Stimulated activated CD8-positive, alpha-beta memory T cell treated with anti-CD3 and anti-CD28 coated beads, Interleukin-15, amount 100 ng/mL, for 1 hour (primary cell): ENCODE measurements around the gene RAB20.
"Not testable (repeated sequence)": the region's sequence is repeated elsewhere in the genome, so short reads cannot be mapped to it uniquely, and the experiment has no call there.

Source experiments
- DNase-seq: peaks from one replicate; pipeline ENCODE4 v3.0.0-alpha.2; 2020; ENCODE audit warnings: low read depth

Gene RAB20, protein sequence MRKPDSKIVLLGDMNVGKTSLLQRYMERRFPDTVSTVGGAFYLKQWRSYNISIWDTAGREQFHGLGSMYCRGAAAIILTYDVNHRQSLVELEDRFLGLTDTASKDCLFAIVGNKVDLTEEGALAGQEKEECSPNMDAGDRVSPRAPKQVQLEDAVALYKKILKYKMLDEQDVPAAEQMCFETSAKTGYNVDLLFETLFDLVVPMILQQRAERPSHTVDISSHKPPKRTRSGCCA

DNA sequence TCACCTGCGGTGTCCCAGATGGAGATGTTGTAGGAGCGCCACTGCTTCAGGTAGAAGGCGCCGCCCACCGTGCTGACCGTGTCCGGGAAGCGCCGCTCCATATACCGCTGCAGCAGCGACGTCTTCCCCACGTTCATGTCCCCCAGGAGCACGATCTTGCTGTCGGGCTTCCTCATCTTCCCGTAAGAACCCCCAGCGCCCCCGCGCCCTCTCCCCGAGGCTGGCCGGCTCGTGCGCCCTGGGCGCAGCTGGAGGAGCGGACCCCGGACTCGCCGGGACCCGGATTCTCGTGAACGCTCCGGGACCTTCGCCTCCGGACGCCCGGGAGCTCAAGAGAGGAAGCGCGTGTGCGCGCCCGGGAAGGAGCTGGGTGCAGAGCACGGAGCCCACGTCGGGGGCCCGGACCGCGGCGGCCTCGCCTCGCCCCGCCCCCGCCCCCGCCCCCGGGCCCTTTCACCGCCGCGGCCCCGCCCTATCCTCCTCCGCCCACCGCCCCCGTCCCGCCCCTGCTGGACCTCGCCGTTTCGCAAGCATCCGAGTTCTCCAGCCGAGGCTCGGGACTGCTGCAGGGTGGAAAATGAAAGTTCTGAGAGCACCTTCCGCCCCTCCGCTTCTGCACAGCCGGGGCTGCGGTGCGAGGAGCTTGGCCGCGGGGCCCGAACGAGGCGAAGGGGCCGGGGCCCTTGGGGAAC is at the start of gene RAB20:
RAB20 (minus strand) TSS at position 379 of the 692 bp plus-strand sequence; CDS start at position 176, 203 bp downstream.
- DNase-seq, result peak; percentile 14

DNA sequence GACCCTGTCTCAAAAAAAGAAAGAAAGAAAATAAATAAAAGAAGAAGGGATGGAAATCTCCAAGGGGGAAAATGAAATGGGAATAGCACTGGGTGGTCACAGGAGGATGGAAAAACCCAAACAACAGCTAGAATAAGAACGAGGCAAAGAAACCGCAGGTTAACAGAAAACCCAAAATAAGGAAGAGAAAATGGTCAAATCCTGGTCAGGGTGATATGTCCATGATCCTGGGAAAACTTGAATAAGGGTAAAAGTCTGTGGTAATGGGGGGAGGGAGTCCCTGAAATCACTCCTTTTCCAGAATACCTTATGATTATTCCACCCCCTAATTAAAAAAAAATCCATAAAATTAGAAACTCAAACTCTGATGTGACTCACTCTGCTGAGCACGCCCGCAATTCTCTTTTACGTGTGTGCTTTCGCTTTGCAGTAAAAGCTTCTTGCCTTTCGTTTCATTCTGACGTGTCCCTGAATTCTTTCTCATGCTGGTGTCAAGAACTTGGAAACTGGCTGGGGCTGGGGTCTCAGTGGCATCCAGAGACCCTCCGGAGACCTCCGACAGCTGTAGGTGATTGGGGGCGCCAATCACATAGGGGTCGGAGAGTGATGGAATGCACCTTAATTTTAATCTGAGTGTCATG is 49.6 kb upstream of the RAB20 start:
- no peak for DNase-seq

DNA sequence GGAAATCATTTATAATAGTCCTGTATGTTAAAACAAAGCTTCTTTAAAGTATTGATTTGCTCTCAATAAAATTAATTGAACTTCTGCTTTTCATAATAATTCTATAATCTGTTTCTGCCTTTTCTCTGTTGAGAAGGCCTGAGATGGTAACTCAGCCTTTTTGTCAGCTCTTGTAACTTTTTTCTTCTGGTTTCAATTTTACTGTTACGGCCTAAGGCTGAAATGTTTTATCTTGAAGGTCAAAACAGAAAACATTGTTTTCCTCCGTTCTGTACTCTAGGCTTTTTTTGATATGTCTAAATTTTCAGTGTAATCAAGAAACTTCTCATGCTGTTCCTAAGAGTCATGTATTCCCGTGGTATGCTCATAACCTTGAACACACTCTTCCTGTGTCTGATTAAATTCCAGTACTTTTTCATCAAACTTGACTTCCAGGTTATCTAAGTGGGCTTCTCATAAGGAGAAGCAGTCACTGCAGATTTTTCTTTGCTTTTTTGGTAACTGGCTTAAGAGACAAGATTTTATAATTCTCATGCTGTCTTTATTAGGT is 46.2 kb upstream of the RAB20 start:
- DNase-seq, result no peak

DNA sequence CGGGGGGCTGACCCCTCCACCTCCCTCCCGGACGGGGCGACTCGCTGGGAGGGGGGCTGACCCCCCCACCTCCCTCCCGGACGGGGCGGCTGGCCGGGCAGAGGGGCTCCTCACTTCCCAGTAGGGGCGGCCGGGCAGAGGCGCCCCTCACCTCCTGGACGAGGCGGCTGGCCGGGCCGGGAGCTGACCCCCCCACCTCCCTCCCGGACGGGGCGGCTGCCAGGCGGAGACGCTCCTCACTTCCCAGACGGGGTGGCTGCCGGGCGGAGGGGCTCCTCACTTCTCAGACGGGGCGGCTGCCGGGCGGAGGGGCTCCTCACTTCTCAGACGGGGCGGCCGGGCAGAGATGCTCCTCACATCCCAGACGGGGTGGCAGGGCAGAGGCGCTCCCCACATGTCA is 44.8 kb upstream of the RAB20 start:
- not testable (repeated sequence) for DNase-seq

DNA sequence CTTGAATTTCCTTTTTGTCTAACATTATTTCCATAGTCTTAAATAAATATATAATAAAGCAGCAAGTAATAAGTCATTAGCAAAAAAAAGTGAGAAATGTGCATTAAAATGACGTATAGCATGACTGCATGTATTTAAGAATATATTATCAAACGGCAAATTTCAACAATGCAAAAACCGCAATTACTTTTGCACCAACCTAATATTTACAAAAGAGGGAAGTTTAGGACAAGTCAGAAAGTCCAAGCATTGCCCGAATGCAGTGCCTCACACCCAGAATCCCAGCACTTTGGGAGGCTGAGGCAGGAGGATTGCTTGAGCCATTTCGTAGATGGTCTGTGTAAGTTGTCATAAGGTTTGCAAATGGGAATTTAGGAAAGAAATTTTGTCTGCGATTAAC is 43.6 kb upstream of the RAB20 start:
- no peak for DNase-seq

DNA sequence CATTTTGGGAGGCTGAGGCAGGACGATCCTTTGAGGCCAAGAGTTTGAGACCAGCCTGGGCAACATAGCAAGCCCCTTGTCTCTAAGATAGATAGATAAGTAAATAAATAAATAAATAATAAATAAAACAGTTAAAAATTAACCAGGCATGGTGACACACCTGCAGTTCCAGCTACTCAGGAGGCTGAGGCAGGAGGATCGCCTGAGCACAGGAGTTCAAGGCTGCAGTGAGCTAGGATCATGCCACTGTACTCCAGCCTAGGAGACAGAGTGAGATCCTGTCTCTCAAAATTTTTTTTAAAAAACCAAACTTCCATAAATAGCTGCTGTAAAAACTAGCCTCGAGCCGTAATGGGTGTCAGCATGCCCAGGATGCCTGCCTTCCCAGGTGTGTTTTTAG is 39.5 kb upstream of the RAB20 start:
- no peak for DNase-seq

DNA sequence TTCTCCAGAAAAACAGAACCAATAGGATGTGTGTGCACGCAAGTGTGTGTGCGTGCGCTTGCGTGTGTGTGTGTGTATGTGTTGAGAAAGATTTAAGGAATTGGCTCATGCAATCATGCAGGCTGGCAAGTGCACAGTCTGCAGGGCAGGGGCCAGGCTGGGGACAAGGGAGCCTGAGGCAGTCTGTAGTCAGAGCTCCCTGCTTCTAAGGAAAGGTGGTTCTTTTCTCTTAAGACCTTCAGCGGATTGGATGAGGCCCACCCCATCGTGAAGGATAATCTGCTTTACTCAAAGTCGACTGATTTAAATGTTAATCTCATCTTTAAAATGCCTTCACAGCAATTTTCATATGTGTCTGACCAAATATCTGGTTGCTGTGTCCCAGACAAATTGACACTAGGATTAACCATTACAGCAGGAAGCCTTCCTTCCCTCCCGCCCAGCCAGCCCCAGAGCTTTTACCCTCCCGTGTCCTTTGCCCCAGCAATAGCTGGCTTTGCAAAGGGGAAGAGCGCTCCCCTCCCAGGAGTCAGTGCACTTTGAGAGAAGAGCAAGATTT is 38.8 kb upstream of the RAB20 start:
- DNase-seq, result no peak

DNA sequence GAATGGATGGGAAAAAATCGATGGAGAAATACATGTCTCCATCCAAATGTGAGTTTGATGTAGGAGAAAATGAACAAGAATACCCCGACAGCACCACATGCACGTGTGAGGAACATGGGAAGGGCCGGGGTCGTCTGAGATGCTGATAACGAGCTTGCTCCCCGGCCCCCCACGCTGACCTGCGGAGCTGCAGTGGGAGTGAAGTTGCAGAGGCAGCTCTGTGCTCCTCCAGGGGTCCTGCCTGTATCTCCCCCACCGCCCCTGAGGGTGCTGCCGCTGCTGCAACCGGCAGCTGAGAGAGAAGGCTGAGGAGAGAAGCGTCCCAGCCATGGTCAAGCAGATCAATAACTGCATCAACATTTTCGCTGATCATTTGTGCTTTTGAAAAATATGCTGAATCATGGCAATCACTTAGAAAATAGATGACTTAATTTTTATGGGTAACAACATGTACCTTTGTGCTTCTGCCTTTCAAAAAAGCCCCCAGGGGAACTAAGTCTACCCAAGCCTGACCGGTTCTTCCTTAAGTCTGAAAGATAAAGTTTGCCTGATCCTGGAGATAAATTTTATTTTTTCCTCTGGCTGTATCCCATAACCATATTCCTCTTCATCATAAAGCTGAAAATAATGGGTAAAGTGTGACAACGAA is 35.6 kb upstream of the RAB20 start:
- DNase-seq, result no peak

DNA sequence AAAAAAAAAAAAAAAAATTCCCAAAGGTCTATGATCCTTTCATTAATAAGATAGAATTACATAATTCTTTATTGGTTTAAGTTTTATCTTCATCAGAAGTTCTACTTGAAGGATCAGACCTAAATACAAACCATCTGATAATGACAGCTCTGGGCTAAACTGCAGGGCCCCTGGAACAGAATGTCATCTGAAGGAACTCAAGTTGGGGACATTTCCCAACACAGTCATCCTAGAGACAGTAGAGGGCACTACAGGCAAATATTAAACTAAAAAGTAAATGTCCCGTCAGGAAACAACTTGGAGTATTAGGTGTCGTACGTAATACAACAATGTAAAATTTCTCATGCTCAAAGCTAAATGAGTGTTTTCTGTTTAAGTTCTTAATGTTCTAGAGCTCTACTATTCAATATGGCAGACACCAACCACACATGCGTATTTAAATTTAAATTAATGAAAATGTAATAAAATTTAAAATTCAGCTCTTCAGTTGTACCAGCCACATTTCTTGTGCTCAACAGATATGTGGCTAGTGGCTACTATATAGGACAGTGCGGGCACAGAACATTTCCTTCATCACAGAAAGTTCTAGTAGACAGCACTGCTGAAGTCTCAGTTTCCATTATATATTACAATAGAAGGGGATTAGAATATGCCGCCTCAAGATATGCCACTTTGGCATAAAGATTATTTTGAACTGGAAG is 32.1 kb upstream of the RAB20 start:
- DNase-seq, result no peak

DNA sequence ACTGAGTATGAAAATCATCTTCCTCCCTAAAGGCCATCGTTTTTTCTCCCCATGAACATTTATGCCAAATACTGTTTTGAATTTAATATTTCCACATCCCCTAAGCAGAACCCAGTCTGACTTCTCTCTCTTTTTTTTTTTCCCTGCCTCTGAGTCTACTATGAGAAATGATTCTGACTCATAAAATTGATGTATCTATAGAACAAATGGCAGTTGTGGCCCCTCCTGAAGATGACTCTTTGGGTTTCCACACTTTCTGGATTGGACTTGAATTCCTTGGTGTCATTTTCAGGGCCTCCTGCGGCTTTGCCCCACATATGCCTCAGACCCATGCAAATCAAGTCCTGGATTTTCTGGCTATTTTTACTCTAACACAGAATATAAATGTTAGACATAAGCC is 31.1 kb upstream of the RAB20 start:
- DNase-seq, result no peak

DNA sequence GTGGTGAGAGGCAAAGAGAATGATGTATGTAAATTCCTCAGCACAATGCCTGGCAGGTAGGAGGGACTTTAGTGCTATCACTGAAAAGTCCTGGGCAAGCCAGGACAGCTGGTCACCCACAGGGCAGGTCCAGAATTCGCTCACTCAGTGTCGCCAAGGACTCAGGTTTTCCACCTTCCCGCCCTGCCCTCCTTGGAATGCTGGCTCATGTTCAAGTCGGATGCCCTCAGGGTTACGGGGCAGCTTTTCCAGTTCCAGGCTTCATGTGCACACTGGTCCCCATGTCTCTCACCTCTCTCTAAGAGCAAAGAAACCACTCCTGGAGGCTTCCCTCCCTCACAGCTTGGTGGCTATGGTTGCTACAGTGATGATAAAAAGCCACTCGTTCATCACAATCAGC is 29.1 kb upstream of the RAB20 start:
- DNase-seq, result no peak

DNA sequence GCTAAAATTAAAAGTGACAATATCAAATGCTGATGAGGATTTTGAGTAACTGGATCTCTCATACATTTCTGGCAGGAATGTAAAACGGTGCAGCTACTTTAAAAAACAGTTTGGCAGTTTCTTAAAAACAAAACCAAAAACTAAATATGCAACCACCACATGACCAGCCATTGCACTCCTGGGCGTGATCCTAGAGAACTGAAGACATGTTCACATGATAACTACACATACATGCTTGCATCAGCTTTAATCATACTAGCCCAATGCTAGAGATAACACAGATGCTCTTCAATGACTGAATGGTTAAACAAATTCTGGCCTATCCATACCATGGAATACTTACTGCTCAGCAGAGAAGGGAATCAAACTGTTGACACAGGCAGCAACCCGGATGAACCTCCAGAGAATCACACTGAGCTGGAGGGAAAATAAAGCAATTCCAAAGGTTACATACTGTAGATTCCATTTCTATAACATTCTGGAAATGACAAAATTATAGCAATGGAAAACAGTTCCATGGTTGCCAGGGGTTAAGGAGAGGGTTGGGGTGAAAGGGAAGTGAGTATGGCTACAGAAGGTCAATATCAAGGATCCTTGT is 28.4 kb upstream of the RAB20 start:
- no peak for DNase-seq

DNA sequence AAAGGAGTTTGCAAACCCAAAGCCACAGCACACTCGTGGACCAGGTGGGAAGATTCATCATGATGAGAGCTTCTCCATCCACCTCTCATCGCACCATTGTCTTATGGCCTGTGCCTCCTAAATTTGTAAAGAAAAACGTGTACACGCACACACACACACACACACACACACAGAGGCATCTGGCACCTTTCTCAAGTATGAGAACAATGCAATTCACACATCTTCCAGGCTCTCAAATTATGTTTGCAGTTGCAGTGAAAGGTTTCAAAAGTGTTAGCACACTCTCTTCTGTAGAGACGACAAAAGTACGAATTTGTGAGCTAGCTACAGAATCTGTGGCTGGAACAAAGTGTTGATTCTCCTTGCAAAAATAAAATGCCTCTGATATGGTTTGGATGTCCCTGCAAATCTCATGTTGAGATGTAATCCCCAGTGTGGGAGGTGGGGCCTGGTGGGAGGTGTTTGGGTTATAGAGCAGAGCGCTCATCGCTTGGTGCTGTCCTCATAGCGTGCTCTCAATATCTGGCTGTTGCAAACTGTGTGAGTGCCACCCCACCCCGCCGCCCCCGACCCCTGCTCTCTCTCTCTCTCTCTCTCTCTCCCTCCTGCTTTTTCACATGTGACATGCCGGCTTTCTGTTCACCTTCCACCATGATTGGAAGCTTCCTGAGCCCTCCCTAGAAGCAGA is 21.8 kb upstream of the RAB20 start:
- no peak for DNase-seq

DNA sequence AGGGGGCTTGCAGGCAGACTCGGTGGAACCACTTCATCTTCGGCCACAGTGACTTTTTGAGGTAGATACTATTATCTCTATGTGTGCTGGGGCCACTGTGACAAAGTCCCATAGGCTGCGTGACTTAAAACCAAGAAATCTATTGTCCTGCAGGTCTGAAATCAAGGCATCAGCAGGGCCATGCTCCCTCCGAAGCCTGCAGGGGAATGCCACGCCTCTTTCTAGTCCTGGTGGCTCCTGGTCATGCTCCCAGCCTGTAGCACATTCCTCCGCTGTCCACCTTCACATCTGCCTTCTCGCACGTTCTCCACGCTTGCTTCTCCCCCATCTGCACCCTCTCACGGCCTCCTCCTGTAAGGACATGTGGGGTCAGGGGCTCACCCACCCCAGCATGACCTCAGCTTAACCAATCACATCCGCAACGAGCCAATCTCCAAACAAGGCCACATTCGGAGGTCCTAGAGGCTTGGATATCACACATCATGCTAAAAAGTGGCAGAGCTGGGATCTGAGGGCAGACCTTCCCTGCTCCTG is 21.0 kb upstream of the RAB20 start:
- no peak for DNase-seq

DNA sequence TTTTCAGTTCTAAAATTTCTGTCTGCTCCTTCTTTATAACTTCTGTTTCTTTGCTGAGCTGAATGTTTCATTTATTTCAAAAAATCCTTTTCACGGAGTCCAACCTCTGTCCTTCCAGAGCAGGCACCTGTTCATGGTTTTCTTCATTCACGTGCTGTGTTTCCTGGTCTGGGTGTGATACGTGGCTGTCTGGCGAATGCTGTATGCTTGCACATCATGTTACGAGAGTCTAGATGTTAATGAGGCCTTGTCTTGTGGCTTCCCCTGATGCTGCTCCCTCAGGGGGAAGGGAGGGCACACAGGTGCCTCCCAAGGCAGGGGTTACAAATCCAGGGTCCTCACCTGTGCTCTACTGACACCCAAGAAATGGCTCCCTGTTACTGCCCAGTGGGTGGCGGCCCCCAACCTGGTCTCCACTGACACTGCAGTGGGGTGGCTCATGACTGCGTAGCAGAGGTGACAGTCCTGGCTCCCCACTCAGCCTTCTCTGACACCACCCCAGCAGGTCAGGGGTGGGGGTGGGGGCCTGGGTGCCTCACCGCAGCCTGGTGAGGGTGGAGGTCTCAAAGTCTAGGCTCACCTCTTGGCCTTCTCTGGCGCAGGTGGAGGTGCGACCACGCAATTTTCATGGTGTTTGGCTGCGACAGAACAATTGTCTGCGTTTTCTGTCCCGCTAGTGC is 20.1 kb upstream of the RAB20 start:
- no peak for DNase-seq

DNA sequence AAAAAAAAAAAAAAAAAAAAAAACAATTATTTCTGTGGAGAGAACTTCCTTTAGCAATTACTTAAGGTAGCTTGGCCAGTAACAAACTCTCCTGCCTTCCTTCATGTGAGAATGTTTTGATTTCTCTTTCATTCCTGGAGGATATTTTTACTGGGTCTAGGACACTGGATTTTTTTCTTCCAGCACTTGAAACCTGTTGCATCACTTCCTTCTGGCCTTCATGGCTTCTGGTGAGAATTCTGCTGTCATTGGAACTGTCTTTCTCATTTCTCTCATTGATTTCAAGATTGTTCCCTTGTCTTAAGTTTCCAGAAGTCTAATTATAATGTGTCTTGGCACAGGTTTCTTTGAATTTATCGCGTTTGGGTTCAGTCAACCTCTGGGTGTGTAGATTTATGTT is 19.3 kb upstream of the RAB20 start:
- DNase-seq, result no peak

DNA sequence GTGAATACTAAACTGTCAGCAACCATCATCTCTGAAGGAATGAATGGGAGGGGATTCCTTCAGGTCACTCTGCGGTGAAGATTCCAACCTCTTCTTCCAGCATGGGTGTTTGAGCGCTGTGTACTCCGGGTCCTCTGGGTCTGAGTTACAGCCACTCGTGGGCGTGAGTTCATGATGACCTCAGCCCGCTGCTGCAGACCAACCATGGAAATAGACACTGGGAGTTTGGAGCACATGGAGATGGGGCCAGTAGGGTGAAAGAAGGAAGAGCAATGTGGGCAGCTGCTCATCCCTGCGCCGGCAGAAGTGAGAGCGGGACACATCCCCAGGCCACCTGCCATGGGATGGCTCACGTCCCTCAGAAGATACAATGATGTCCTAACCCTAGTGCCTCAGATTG is 16.8 kb upstream of the RAB20 start:
- DNase-seq, result no peak

DNA sequence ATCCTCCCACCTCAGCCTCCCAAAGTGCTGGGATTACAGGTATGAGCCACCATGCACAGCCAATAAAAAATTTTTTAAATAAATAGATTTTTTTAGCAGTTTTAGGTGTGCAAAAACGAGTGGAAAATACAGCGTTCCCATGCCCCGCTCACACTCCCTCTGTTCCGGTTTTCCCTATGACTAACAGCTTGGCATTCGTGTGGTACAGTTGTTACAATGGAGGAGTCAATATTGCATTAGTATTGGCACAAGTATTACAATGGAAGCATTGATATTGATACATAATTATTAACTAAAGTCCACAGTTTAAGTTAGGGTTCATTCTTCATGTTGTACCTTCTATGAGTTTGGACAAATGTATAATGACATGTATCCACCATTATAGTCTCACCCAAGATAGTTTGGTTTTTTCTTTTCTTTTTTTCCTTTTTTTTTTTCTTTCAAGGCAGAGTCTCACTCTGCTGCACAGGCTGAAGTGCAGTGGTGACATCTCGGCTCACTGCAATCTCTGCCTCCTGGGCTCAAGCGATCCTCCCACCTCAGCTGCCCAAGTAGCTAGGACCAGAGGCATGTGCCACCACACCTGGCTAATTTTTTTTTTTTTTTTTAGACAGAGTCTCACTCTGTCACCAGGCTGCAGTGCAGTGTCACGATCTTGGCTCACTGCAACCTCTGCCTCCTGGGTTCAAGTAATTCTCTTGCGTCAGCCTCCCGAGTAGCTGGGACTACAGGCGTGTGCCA is 15.4 kb upstream of the RAB20 start:
- no peak for DNase-seq

DNA sequence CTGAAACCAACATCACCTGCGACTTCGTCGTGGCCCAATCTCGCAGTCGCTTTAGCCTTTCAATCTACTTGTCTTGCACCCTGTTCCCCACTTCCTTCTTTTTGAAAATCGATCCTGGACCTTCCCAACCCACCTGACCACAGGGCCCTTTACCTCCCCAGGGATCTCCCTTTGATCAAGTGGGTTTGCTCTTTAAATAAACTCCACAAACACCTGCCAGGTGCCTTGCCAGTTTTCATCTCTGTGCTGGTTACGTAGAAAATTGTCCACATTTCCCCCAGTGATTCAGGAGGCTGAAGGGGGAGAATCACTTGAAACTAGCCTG is 14.5 kb upstream of the RAB20 start:
- no peak for DNase-seq
